K562 (cell line): Measurements from ENCODE around the gene ADAMTS14. TPM values are rescaled to one million over a fixed set of nuclear protein-coding genes. Genes with fewer than 3 reads are reported as not detected.

Experiments used
- ATAC-seq: fragments of 200-7000 bp; cut with Tn5 transposase; 3 replicates; pipeline ENCODE4 v1.9.1; 2020; ENCODE audit warnings: moderate library complexity
- BruUV-seq: library from RNA; stranded (reverse); fragments of 400-500 nt; replicated peaks from 2 replicates; lab custom pipeline; 2021; lab: Mats Ljungman, UMichigan
- CTCF ChIA-PET: fragments of 300-600 bp; formaldehyde crosslinking; extraction: SDS; loops from one replicate; lab custom pipeline; 2021; ENCODE audit warnings: low intra/inter-chr PET ratio; lab: Yijun Ruan, JAX
- POLR2A ChIA-PET: fragments of 300-600, 350-650 bp; sonication (Branson Sonifier 250); formaldehyde crosslinking; extraction: SDS; loops from one replicate; lab custom pipeline; 2021; ENCODE audit warnings: antibody characterized with exemption, inconsistent platforms; lab: Yijun Ruan, JAX
- DNase-seq, 4 experiments: peaks; one replicate each; pipeline versions ENCODE4 v3.0.0 to v3.0.0-alpha.2; 2011 to 2018; ENCODE audit warnings: low spot score in 3 of 4, mixed read lengths in 3 of 4; ENCODE audit errors: extremely low read depth in 1 of 4
- FAIRE-seq: peaks from 2 replicates; lab custom pipeline; 2011; peaks lifted over from hg19 to GRCh38; lab: Jason Lieb, UNC
- H2AFZ ChIP-seq: 2 replicates; pipeline ENCODE4 v1.6.0; 2011; ENCODE audit warnings: low read depth, low read length, control low read depth, inconsistent platforms
- H3K27ac ChIP-seq: fragments of 200-600 bp; 3 replicates; pipeline ENCODE4 v1.8.0; 2011; ENCODE audit warnings: low read depth, mild to moderate bottlenecking, control low read depth, inconsistent platforms, low read length, moderate library complexity, mixed read lengths; ENCODE audit errors: extremely low read depth
- H3K27me3 ChIP-seq, 2 experiments: fragments of 300-600 bp in 1 of 2; 2 replicates in 1 of 2; 3 replicates in 1 of 2; pipeline versions ENCODE4 v1.6.0 to v1.8.0; 2011; ENCODE audit warnings: inconsistent platforms in 2 of 2, low read length in 2 of 2, mild to moderate bottlenecking in 1 of 2, mixed read lengths in 1 of 2, moderate library complexity in 1 of 2; ENCODE audit not compliant: control insufficient read depth in 2 of 2, insufficient read depth in 2 of 2
- H3K36me3 ChIP-seq: fragments of 300-600 bp; 3 replicates; pipeline ENCODE4 v1.8.0; 2011; ENCODE audit warnings: mild to moderate bottlenecking, low read length, inconsistent platforms; ENCODE audit not compliant: control insufficient read depth, insufficient read depth
- H3K4me1 ChIP-seq, 2 experiments: fragments of 200-600 bp in 1 of 2; replicated peaks in 1 of 2; 2 replicates in 1 of 2; 3 replicates in 1 of 2; pipeline versions ENCODE4 v1.5.1 to v1.8.0; 2011; ENCODE audit warnings: inconsistent platforms in 2 of 2, low read length in 2 of 2, mild to moderate bottlenecking in 1 of 2, mixed read lengths in 1 of 2, moderate library complexity in 1 of 2; ENCODE audit not compliant: control insufficient read depth in 2 of 2, insufficient read depth in 2 of 2
- H3K4me2 ChIP-seq: 2 replicates; pipeline ENCODE4 v1.6.1; 2011; ENCODE audit warnings: low read length, control low read depth, inconsistent platforms, mixed read lengths; ENCODE audit not compliant: insufficient read depth
- H3K4me3 ChIP-seq: fragments of 200-600 bp; sonication (generic), shearing (Covaris generic); 2 replicates; pipeline ENCODE4 v1.5.1; 2016; ENCODE audit warnings: control low read depth, inconsistent platforms
- H3K79me2 ChIP-seq: fragments of 200-600 bp; 3 replicates; pipeline ENCODE4 v1.8.0; 2011; ENCODE audit warnings: low read length, inconsistent platforms; ENCODE audit not compliant: control insufficient read depth, insufficient read depth
- H3K9ac ChIP-seq, 2 experiments: 2 replicates each; pipeline versions ENCODE4 v1.6.0 to v1.6.1; 2011; ENCODE audit warnings: low read depth in 2 of 2, low read length in 2 of 2, control low read depth in 1 of 2, inconsistent platforms in 1 of 2, mild to moderate bottlenecking in 1 of 2, mixed read lengths in 1 of 2; ENCODE audit not compliant: insufficient read depth in 1 of 2
- H3K9me1 ChIP-seq: one replicate; pipeline ENCODE4 v1.6.0; 2011; ENCODE audit warnings: inconsistent platforms, mild to moderate bottlenecking, low read length, moderate library complexity; ENCODE audit not compliant: control insufficient read depth, insufficient read depth
- H3K9me3 ChIP-seq: replicated peaks from 2 replicates; pipeline ENCODE4 v1.5.1; 2011; ENCODE audit warnings: low read depth, low read length, inconsistent platforms; ENCODE audit not compliant: control insufficient read depth, insufficient read depth
- H4K20me1 ChIP-seq: replicated peaks from 2 replicates; pipeline ENCODE4 v1.6.1; 2011; ENCODE audit warnings: low read length, inconsistent platforms, mixed read lengths; ENCODE audit not compliant: control insufficient read depth, insufficient read depth
- CHD4 ChIP-seq: fragments of 200-600 bp; sonication (generic); IDR thresholded peaks from 3 replicates; pipeline ENCODE4 v1.6.1; 2012; ENCODE audit warnings: low read depth, mild to moderate bottlenecking, mixed read lengths, low read length, inconsistent platforms; ENCODE audit not compliant: insufficient read depth, insufficient replicate concordance, poor library complexity, severe bottlenecking
- E2F8 ChIP-seq: fragments of 450-650 bp; IDR thresholded peaks from 2 replicates; pipeline ENCODE4 v1.7.1; 2018; ENCODE audit warnings: mild to moderate bottlenecking, low read depth; ENCODE audit not compliant: partially characterized antibody
- ELF1 ChIP-seq: fragments of 200-800 bp; sonication (Bioruptor generic); IDR thresholded peaks from 2 replicates; pipeline ENCODE4 v1.6.1; 2016; ENCODE audit warnings: missing genetic modification characterization, missing compliant biosample characterization
- LCOR ChIP-seq: sonication (generic); formaldehyde crosslinking; IDR thresholded peaks from 2 replicates; pipeline ENCODE4 v1.8.0; 2022; ENCODE audit warnings: mild to moderate bottlenecking, missing genetic modification reagents
- RREB1 ChIP-seq: fragments of 250-450 bp; sonication (Bioruptor Pico); IDR thresholded peaks from 2 replicates; pipeline ENCODE4 v1.4.0; 2020
- SRSF9 ChIP-seq: fragments of 200-400 bp; formaldehyde crosslinking; IDR thresholded peaks from 2 replicates; pipeline ENCODE4 v1.6.1; 2017; ENCODE audit warnings: low read depth, low read length, borderline replicate concordance
- TCF7 ChIP-seq: sonication (generic); IDR thresholded peaks from 2 replicates; pipeline ENCODE4 v1.6.1; 2016; ENCODE audit warnings: antibody characterized with exemption, borderline replicate concordance
- ZKSCAN1 ChIP-seq: fragments of 150-350 bp; IDR thresholded peaks from 2 replicates; pipeline ENCODE4 v1.6.1; 2016; ENCODE audit warnings: low read depth, low read length
- ZNF239 ChIP-seq: fragments of 250-450 bp; sonication (Bioruptor Pico); IDR thresholded peaks from 2 replicates; pipeline ENCODE4 v1.4.0; 2020; ENCODE audit warnings: mild to moderate bottlenecking
- ZNF445 ChIP-seq: fragments of 250-450 bp; sonication (Bioruptor Pico); IDR thresholded peaks from 2 replicates; pipeline ENCODE4 v1.4.0; 2020; ENCODE audit warnings: low read depth, mild to moderate bottlenecking, moderate library complexity
- ZNF76 ChIP-seq: fragments of 250-450 bp; sonication (Bioruptor Pico); IDR thresholded peaks from 2 replicates; pipeline ENCODE4 v1.4.0; 2020; ENCODE audit warnings: mild to moderate bottlenecking, moderate library complexity, borderline replicate concordance
- WGBS: fragments of 100-300 bp; shearing (Covaris generic); methylation state at CpG from one replicate; pipeline ENCODE4 v1.1.6; 2016; ENCODE audit warnings: low coverage, mixed read lengths; ENCODE audit not compliant: insufficient coverage; ENCODE audit errors: missing lambda C conversion rate; 5-methylcytosine and 5-hydroxymethylcytosine counted together
- in situ Hi-C: fragments of 300-500 bp; cut with MboI; formaldehyde crosslinking; loops from 4 replicates; pipeline ENCODE4 v1.15.0; 2018; ENCODE audit warnings: inconsistent platforms, mixed read lengths
- intact Hi-C: fragments of 100-400 bp; cut with micrococcal nuclease; formaldehyde crosslinking; loops from 2 replicates; pipeline ENCODE4 v1.14.2; 2022
- polyA plus RNA-seq, 8 experiments: library from polyadenylated mRNA; depleted of rRNA in 4 of 8; stranded (reverse) in 5 of 8; unstranded in 3 of 8; fragments of >200 nt; fragmentation: Nextera tagmentation in 2 of 8; fragmentation: Illumina TruSeq in 1 of 8; extraction: Ambion mirVana in 2 of 8; extraction: Trizol in 1 of 8; gene quantifications; 2 replicates each; pipeline versions ENCODE4 v1.2.1 to v1.2.3, GENCODE V29; 2011 to 2014; ENCODE audit warnings: inconsistent platforms in 1 of 8, missing spikeins in 1 of 8
- total RNA-seq, 7 experiments: library from RNA; depleted of rRNA in 6 of 7; stranded (reverse); fragments of >200 nt in 6 of 7; fragmentation: Illumina TruSeq in 2 of 7; extraction: Trizol in 2 of 7; gene quantifications; 2 replicates each; pipeline versions ENCODE4 v1.2.1 to v1.2.3, GENCODE V29; 2011 to 2021; ENCODE audit warnings: low replicate concordance in 1 of 7

ADAMTS14 gene
- total and polyA plus RNA-seq, 9 of the 15 experiments (the other 6 are each of a cell fraction or from before 2014, with no cell fraction given): 0.04 to 37.4 (median 15.9) TPM

GRCh38 chr10:70704211-70704610 lies 31.9 kb downstream of the ADAMTS14 start (continued):
- TF ChIP-seq ZNF445 (CRISPR knock-in tag): no peak
- TF ChIP-seq LCOR (CRISPR knock-in tag): no peak
- no peak for TF ChIP-seq TCF7
- no peak for TF ChIP-seq SRSF9
- TF ChIP-seq ZNF76: no peak

- no peak overlapping the region for H3K9ac ChIP-seq
- no peaks in the 10 kb centered on the region for H3K9me1 ChIP-seq
- in situ Hi-C loops: no loop called here
- CTCF ChIA-PET: no interaction called here
- no peak overlapping the region for H3K4me3 ChIP-seq
- H4K20me1 ChIP-seq: 0 out of 2 replicates have a peak, but pooled peaks cover under 1% of the 10 kb centered on the region
- POLR2A ChIA-PET: no interaction called here
- ATAC-seq: no peak
- peaks cover 93% of the 10 kb centered on the region for H3K36me3 ChIP-seq
- H3K4me2 ChIP-seq: no peak overlapping the region
- peak; percentile 26 for FAIRE-seq
- no peak overlapping the region for H3K27ac ChIP-seq
- no peaks in the 10 kb centered on the region for H3K9me3 ChIP-seq
- no peak overlapping the region for H2AFZ ChIP-seq
- peaks cover 9% of the 10 kb centered on the region for H3K79me2 ChIP-seq
- H3K27me3 ChIP-seq: no peaks in the 10 kb centered on the region
- peaks cover under 1 to 13% of the 10 kb centered on the region in 2 experiments; a peak in 3 of 5 replicates for H3K4me1 ChIP-seq
- BruUV-seq: no TSS peak
- DNase-seq: no peak
- WGBS: 84% methylated on average over 18 of the region's 18 CpGs
- intact Hi-C loops: no loop called here
- TF ChIP-seq ZNF239 (CRISPR knock-in tag) (no peak), CHD4 (no peak), ELF1 (tag) (no peak), E2F8 (no peak), ZKSCAN1 (no peak), RREB1 (no peak)
These were observed 33.0 kb downstream of the ADAMTS14 start for GRCh38 chr10:70705121-70705861.
